Duodenal mucosa (tissue), 2 donors: Measurements from ENCODE around the gene ALK.

Source experiments
- H3K27ac ChIP-seq: one replicate; pipeline ENCODE4 v1.7.0; 2013; ENCODE audit warnings: low read depth, low read length
- H3K27me3 ChIP-seq, 2 donors: one replicate each; pipeline ENCODE4 v1.7.0; 2013; ENCODE audit warnings: low read length in 2 of 2, control low read depth in 1 of 2; ENCODE audit not compliant: insufficient read depth in 2 of 2, control insufficient read depth in 1 of 2
- H3K36me3 ChIP-seq, 2 donors: one replicate each; pipeline ENCODE4 v1.7.0; 2013; ENCODE audit warnings: low read length in 2 of 2, control low read depth in 1 of 2; ENCODE audit not compliant: insufficient read depth in 2 of 2, control insufficient read depth in 1 of 2
- H3K4me1 ChIP-seq, 2 donors: one replicate each; pipeline ENCODE4 v1.7.0; 2013; ENCODE audit warnings: low read length in 2 of 2, control low read depth in 1 of 2; ENCODE audit not compliant: insufficient read depth in 2 of 2, control insufficient read depth in 1 of 2
- H3K4me3 ChIP-seq, 2 donors: one replicate each; pipeline ENCODE4 v1.7.0; 2013; ENCODE audit warnings: low read length in 2 of 2, low read depth in 1 of 2
- H3K9ac ChIP-seq, 2 donors: one replicate each; pipeline ENCODE4 v1.7.0; 2013; ENCODE audit warnings: low read length in 2 of 2, low read depth in 1 of 2
- H3K9me3 ChIP-seq, 2 donors: one replicate each; pipeline ENCODE4 v1.7.0; 2013; ENCODE audit warnings: low read length in 2 of 2, control low read depth in 1 of 2; ENCODE audit not compliant: control insufficient read depth in 1 of 2

ALK gene

DNA sequence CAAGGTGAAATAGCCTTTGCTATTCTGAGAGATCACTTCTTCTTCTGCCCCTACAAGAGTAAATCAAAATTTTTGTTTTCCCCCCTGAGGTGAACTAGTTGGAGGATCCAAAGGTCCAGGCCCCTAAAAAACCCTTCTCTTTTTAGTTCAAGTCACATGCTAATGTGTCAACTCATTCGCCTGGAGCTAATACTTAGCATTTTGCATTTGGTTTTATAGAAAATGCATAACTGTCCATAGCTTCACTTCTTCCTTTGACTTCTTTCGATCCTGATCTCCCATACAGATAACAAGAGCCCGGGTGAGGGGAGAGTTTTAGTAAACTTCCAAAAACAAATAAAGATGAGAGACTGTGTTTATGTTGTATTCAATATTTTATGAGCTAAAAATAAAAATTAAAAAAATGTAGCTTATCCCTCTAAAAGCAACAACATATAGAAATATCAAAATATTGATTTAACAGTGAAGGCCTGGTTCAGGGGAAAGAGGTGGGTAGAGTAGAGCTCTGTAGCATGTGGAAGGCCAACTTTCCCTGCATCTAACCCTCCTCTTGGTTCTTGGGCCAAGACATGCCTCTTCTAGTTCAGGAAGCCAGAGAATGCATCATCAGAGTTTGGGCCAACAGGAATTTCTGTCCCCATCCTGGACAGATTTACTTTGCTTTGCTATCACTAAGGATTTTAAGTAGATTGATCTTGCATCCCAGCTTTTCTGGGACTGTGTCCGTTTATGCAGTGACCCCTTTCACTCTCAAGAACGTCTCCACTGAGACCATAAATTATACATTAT, 333.8 kb downstream of the ALK start:
- H3K36me3 ChIP-seq: no peaks in the 10 kb centered on the region
- H3K9ac ChIP-seq: no peak overlapping the region
- H3K4me3 ChIP-seq: no peak overlapping the region
- H3K27me3 ChIP-seq: no peaks in the 10 kb centered on the region
- no peak overlapping the region for H3K27ac ChIP-seq
- H3K4me1 ChIP-seq: no peaks in the 10 kb centered on the region
- H3K9me3 ChIP-seq: no peaks in the 10 kb centered on the region

DNA sequence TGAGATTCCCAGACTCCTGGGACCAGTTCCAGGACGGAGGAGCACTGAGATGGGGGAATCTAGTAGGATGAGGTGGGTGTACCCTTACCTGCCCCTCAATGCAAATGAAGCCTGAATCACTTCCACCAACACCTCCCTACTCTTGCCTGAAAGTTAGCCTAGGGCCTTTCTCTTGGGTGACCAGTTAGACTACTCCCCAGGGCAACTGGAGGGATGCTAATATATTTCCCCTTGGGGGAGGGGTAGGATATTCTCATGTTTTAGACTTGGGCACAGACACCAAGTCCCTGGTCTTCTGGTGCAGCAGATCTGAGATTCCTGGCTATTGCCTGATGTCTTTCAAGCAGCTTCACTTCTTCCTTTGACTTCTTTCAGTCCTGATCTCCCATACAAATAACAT, 334.5 kb downstream of the ALK start:
- H3K27ac ChIP-seq: no peak overlapping the region
- no peaks in the 10 kb centered on the region for H3K27me3 ChIP-seq
- no peaks in the 10 kb centered on the region for H3K36me3 ChIP-seq
- H3K4me1 ChIP-seq: no peaks in the 10 kb centered on the region
- H3K4me3 ChIP-seq: no peak overlapping the region
- H3K9me3 ChIP-seq: no peaks in the 10 kb centered on the region
- H3K9ac ChIP-seq: no peak overlapping the region

DNA sequence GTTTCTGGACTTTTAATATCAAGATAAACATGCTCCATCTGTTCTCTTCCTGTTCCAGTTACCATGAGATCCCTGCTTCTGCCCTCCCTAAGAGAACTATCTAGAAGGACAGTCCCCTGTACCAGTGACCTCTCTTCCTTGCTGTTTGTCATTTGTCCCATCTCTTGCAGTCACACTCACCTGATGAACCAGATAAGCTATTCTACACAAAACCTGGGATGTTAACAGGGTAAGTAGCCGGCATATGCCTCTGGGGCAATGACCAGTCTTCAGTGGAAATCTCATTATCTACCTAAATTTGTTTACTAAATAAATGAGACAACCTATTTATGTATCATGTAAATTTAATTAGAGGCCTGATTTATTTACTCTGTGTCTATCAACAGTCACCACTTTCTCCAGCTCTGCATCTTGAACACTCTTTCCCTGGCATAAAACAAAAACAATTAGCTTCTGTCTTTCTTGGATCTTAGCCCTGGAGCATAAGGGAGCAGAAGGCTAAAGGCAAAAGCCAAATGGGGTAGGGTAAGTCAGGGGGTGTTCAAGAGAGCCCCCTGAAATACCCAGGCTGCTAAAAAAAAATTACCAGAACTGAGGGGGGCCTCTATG, 337.7 kb downstream of the ALK start:
- Histone ChIP-seq H3K36me3 (no peaks in the 10 kb centered on the region), H3K27ac (no peak overlapping the region), H3K27me3 (no peaks in the 10 kb centered on the region), H3K4me1 (no peaks in the 10 kb centered on the region), H3K9ac (no peak overlapping the region), H3K9me3 (no peaks in the 10 kb centered on the region), H3K4me3 (no peak overlapping the region)

DNA sequence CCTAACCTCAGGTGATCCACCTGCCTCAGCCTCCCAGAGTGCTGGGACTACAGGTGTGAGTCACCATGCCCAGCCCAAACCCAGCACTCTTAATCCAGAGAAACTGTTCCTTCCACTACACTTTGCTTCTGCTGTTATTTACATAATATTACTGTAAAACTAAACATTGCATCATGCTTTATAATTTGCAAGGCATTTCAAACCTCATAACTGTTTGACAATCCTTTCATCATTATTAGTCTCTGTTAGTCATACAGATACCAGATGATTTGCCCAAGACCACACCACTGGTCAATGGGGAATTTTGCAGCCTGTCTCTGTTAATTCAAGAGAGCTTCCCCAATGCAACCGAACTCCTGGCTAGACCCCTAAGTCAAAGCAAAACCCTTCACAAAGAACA, 338.3 kb downstream of the ALK start:
- no peak overlapping the region for H3K4me3 ChIP-seq
- H3K9me3 ChIP-seq: no peaks in the 10 kb centered on the region
- H3K4me1 ChIP-seq: no peaks in the 10 kb centered on the region
- no peak overlapping the region for H3K27ac ChIP-seq
- H3K27me3 ChIP-seq: no peaks in the 10 kb centered on the region
- no peaks in the 10 kb centered on the region for H3K36me3 ChIP-seq
- H3K9ac ChIP-seq: no peak overlapping the region

DNA sequence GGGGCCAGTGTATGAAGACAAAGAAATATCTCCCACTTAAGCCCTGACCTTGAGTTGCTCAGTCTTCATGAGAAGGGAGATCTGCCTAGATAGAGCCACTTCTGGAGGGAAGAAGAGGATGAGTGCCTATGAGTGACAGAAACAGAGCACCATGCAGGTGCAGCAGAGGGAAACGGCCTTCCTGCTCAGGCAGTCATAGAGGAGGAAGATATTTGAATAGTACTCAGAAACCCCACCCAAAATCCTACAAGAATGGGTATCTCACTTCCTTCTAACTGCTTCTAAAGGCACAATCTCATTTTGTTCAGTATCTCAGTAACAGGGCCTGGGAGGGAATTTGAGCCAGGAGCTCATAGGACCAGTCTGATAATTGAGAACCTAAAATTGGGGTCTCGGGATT, 339.3 kb downstream of the ALK start:
- H3K4me3 ChIP-seq: no peak overlapping the region
- H3K9ac ChIP-seq: no peak overlapping the region
- H3K4me1 ChIP-seq: no peaks in the 10 kb centered on the region
- no peaks in the 10 kb centered on the region for H3K9me3 ChIP-seq
- H3K27ac ChIP-seq: no peak overlapping the region
- H3K36me3 ChIP-seq: no peaks in the 10 kb centered on the region
- H3K27me3 ChIP-seq: no peaks in the 10 kb centered on the region

DNA sequence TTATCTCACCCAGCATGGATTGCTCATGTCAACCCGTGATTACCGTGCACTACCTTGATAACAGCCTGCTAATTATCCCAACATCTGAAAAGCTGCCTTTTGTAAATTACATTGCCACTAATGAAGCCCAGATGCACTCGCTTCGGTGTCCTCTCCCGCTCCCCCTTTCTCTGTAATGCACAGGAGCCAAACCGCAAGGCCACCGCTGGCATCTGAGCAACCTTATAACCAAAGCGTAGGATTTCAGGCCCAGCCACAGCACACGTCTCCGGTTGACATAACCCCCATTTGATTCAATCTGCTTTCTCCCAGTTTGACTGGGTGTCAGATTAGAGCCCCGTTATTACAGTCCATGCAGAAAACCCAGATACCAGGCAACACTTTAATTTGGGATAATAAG, 341.2 kb downstream of the ALK start:
- H3K9ac ChIP-seq: no peak overlapping the region
- H3K36me3 ChIP-seq: no peaks in the 10 kb centered on the region
- H3K27me3 ChIP-seq: no peaks in the 10 kb centered on the region
- H3K4me1 ChIP-seq: no peaks in the 10 kb centered on the region
- no peak overlapping the region for H3K27ac ChIP-seq
- H3K9me3 ChIP-seq: no peaks in the 10 kb centered on the region
- no peak overlapping the region for H3K4me3 ChIP-seq

DNA sequence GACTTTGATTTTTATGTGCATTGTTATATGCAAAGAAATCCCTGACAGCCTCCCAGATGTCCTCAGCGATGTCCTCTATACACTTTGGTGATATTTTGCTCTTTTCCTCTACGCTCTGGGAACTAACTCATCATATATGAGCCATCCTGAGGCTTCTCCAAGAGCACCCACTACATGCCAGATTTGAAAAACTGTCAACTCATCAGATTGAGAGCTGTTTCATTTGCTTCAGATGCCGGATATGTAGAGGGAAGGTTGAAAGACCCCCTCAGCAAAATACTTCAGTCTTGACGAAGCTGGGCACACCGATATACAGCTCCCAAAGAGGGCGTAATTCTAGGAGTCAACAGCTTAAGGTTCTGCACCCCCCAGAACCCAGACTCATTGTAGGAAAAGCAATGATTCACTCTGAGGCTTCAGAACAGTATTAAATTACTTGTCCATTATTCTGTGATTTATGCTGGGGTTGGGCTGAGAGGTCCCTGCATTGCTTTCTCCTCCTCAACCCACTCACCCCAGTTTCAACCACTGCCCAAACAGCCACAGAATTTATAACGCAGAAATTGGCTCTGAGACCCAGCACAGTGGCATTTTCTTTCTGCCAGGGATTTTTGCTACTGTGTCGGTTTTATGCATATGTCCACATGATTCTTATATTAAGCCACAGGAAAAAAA, 341.8 kb downstream of the ALK start:
- no peaks in the 10 kb centered on the region for H3K9me3 ChIP-seq
- H3K27ac ChIP-seq: no peak overlapping the region
- H3K27me3 ChIP-seq: no peaks in the 10 kb centered on the region
- H3K4me1 ChIP-seq: no peaks in the 10 kb centered on the region
- no peak overlapping the region for H3K4me3 ChIP-seq
- H3K36me3 ChIP-seq: no peaks in the 10 kb centered on the region
- no peak overlapping the region for H3K9ac ChIP-seq

DNA sequence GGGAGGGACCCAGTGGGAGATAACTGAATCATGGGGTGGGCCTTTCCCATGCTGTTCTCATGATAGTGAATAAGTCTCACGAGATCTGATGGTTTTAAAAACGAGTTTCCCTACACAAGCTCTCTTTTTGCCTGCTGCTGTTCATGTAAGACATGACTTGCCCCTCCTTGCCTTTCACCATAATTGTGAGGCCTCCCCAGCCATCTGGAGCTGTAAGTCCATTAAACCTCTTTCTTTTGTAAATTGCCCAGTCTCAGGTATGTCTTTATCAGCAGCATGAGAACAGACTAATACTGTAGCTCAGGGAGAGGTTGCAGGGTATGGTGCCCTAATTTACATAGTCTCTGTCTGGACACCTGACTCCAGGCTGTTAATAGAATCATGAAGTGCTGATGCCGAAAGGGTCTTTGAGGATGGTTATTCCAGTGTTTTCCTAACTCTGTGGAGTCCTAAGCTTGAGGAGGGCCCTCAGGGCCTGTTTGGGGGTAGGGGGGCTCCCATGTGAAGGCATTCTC, 343.2 kb downstream of the ALK start:
- Histone ChIP-seq H3K4me3 (no peak overlapping the region), H3K9me3 (no peaks in the 10 kb centered on the region), H3K27ac (no peak overlapping the region), H3K9ac (no peak overlapping the region), H3K27me3 (no peaks in the 10 kb centered on the region), H3K4me1 (no peaks in the 10 kb centered on the region), H3K36me3 (no peaks in the 10 kb centered on the region)

DNA sequence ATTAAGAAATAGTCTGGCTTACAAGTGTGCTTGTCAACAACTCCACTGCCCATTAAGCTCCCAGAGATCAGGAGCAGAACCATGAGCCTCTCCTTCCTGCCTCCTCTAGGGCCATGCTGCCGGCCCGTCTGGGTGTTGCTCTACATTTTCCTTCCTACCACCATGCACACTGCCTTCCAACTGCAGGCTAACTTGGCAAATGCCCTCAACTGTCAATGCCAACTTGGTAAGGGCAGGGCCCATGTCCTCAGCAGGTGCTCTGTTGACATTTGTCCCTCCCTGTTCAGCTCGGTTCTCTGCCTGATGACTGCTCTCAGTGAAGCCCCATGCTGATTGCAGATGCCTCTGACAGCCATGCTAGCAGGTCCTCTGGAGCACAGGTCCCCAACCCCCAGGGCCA, 345.2 kb downstream of the ALK start:
- Histone ChIP-seq H3K36me3 (no peaks in the 10 kb centered on the region), H3K4me1 (no peaks in the 10 kb centered on the region), H3K9me3 (no peaks in the 10 kb centered on the region), H3K27ac (no peak overlapping the region), H3K4me3 (no peak overlapping the region), H3K27me3 (no peaks in the 10 kb centered on the region), H3K9ac (no peak overlapping the region)

DNA sequence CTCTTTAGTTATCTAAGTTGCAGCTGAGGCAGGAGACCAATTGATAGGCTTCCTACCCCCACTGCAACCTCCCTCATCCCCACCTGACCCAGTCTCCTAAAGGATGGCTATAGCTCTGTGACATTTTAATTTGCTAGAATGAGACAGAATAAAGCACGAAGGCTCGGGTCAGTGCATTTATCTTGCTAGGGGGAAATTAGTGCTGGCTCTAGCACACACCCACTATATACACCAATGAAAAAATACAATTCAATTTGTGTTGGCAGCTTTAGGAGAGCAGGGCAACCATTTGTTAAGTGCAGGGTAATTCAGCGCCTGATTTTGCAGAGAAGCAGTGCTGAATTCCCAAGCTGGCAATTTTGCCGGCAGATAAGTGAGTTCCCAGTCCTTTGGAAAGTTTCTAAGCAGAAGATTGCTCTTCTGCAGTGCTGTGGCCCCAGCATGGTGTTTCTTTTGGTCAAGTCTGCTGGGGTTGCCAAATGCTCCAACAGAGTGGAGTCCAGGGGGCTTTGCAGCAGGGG, 346.0 kb downstream of the ALK start:
- no peak overlapping the region for H3K4me3 ChIP-seq
- H3K9me3 ChIP-seq: no peaks in the 10 kb centered on the region
- H3K27ac ChIP-seq: no peak overlapping the region
- H3K4me1 ChIP-seq: no peaks in the 10 kb centered on the region
- no peaks in the 10 kb centered on the region for H3K27me3 ChIP-seq
- H3K36me3 ChIP-seq: no peaks in the 10 kb centered on the region
- H3K9ac ChIP-seq: no peak overlapping the region
